GM18858 (cell line): ENCODE results near the gene LPCAT3.
A peak's percentile ranks its signal among the peaks of the same experiment; 100 is the strongest.

Source experiments
- ATAC-seq: cut with Tn5 transposase; IDR thresholded peaks from one replicate; pipeline ENCODE4 v1.9.1; 2021; ENCODE audit not compliant: unreplicated experiment

LPCAT3 gene

GRCh38 chr12:6954316-6955107 is 63.8 kb downstream of the LPCAT3 start:
- ATAC-seq, result no peak

- no peak for ATAC-seq
These were observed 64.6 kb downstream of the LPCAT3 start for GRCh38 chr12:6953442-6954315.

- no peak for ATAC-seq
These were observed 65.3 kb downstream of the LPCAT3 start for GRCh38 chr12:6952863-6953441.

GRCh38 chr12:6952121-6952862 is 66.0 kb downstream of the LPCAT3 start:
- ATAC-seq, result no peak

GRCh38 chr12:6951551-6952120 is 66.6 kb downstream of the LPCAT3 start:
- no peak for ATAC-seq

GRCh38 chr12:6950811-6951540 is 67.3 kb downstream of the LPCAT3 start, which contains the start of gene PTPN6:
TSS of gene PTPN6 (plus strand) at chr12:6951356. CDS start at chr12:6951513, 157 bp downstream.
- ATAC-seq, result no peak

- no peak for ATAC-seq
These were observed 67.9 kb downstream of the LPCAT3 start for GRCh38 chr12:6950401-6950801.

- no peak for ATAC-seq
These were observed 69.2 kb downstream of the LPCAT3 start for GRCh38 chr12:6948873-6949594.

- no peak for ATAC-seq
These were observed 70.7 kb downstream of the LPCAT3 start for GRCh38 chr12:6947615-6948014.

- ATAC-seq, result no peak
These were observed 71.3 kb downstream of the LPCAT3 start for GRCh38 chr12:6946920-6947374.

- no peak for ATAC-seq
These were observed 72.0 kb downstream of the LPCAT3 start for GRCh38 chr12:6946033-6946919.

- no peak for ATAC-seq
These were observed 72.7 kb downstream of the LPCAT3 start for GRCh38 chr12:6945613-6946012.

GRCh38 chr12:6944381-6945186 is 73.7 kb downstream of the LPCAT3 start:
- peak; percentile 32 for ATAC-seq

- peak; percentile 32 for ATAC-seq
These were observed 74.4 kb downstream of the LPCAT3 start, which contains the start of the genes C12orf57 and RNU7-1 for GRCh38 chr12:6943722-6944380. TSS of gene C12orf57 (plus strand) at chr12:6944022. CDS start at chr12:6944122, 100 bp downstream. TSS of gene RNU7-1 (plus strand) at chr12:6943816.

- ATAC-seq, result peak; percentile 24
These were observed 74.9 kb downstream of the LPCAT3 start for GRCh38 chr12:6943389-6943721.

GRCh38 chr12:6942331-6942665 is 76.0 kb downstream of the LPCAT3 start:
- ATAC-seq, result no peak

GRCh38 chr12:6941782-6942181 is 76.5 kb downstream of the LPCAT3 start:
- no peak for ATAC-seq
